Measurements from ENCODE around the gene AKAP6.

AKAP6 gene

DNA sequence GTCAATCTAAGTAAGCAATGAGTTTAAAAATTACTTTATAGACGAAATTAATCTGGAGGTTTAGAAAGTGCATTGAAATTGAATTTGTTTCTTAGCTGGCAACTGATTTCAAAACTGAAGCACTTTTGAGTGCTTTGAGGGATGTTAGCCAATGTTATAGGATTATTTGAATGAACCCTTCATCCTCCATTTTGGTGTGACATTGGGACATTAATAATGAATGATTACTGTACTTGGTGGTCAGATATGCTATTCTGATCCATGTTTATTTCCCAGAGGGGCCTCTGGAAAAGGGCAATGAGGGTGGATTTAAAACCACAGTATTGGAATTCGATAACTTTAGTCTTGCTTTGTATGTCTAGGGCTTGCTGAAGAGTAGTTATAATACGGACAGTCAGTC lies 183.2 kb downstream of the AKAP6 start:
- no peak for DNase-seq (ENCODE audit: extremely low spot score, insufficient read length, low read depth)
- no peak for FAIRE-seq

DNA sequence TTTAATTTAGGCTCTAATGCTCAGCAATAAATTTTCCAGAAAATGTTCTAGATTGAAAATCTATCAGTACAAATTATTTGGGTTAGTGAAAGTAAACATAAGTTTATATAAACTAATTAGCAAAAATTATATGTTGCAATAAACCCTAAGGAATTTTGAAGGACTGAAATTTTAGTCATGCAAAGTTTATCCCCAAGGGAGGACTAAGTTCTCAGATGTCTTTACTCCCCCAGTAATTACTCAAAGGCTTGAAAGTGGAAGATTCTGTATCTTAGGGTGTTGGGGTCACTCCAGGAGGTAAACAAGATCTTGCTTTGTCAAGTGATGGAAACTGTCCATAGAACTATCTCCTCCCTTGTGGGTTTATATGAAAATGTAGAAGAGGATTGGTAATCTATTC lies 183.7 kb downstream of the AKAP6 start:
- no peak for FAIRE-seq
- DNase-seq (ENCODE audit: extremely low spot score, insufficient read length, low read depth) = no peak

DNA sequence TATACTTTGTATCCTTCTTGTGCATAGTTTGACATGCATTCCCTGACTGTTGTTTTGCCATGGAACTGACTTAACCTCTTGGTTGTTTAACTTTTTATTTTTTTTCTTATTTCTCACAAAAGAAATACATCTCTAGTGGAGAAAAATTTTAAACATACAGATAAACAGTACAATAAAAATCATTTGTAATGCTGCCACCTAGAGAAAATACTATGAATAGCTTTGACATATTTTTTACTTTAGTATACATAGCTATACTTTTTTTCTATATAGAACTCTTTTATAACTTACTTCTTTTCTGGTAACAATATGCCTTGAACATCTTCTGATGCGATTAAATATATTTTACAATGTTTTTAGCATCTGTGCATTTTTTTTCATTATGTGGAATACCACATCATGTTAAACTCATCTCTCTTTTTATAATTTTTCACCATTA lies 184.5 kb downstream of the AKAP6 start:
- FAIRE-seq = no peak
- DNase-seq (ENCODE audit: extremely low spot score, insufficient read length, low read depth) = no peak

DNA sequence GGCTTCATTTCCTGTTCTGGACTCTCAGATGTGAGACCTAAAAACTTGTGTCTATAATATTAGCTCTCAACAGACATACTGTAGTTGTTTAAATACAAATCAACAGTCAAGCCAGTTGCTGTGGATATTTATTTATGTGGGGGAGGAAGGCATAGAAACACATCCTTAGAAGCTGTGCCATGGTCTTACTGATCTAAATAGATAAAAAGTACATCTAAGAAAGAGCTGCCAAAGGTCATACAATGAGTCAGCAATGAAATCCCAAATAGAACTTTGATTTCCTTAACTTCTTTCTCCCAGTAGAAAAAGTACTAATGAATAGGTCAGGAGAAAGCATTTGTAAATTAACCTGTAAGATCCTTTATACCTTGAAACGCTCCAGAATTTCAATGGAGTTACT lies 185.1 kb downstream of the AKAP6 start:
- no peak for DNase-seq (ENCODE audit: extremely low spot score, insufficient read length, low read depth)
- no peak for FAIRE-seq

DNA sequence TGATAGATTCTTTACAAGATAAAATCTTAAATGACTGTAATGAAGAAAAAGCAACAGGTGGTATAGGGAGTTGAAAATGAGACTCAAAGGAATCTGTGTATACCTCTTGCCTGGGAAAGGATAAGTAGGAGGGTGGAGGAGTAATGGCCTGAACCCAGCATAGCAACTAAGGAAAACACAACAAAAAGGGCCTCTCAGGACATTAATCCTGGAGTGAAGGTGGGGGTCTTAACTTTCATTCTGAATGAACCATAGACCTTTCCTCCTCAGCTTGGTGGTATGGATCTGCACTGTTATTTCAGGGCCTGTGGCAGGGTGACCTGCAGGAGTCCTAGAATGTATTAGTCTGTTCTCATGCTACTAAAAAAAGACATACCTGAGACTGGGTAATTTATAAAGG lies 185.6 kb downstream of the AKAP6 start:
- FAIRE-seq (no peak), DNase-seq (ENCODE audit: extremely low spot score, insufficient read length, low read depth) (no peak)

DNA sequence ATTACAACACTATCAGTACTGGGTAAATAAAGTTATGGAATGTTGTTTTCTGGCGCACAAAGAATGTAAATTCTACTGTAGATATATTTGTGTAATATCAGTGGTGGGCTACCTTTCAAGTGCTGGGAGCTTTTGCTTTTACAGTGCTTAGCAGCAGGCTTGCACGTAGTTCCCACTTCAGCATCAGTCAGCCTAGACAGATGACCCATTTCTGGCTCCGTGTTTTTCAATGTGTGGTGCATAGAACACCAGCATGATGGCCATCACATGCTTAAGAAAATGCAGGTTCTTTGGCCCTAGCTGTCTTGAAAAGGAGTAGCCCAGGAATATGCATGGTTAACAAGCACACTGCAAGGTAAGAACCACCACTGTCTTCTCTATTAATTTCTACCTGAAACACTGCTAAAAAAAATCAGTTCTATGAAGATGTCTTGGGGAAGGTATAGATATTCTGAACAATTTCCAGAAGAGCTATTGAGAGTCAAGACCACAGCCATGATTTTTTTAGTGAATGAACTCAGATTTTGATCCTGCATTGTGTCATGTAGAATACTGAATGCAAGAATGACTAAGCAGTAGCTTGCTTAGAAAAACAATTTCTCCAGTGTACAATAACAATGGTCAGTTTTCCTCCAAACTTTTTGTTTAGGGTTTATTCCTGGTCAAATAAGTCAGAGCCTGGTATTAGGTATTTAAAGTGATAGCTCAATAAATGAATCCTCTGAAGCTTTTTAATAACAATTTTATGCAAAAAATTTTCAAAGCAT lies 195.7 kb downstream of the AKAP6 start:
- FAIRE-seq (no peak), DNase-seq (ENCODE audit: extremely low spot score, insufficient read length, low read depth) (no peak)

DNA sequence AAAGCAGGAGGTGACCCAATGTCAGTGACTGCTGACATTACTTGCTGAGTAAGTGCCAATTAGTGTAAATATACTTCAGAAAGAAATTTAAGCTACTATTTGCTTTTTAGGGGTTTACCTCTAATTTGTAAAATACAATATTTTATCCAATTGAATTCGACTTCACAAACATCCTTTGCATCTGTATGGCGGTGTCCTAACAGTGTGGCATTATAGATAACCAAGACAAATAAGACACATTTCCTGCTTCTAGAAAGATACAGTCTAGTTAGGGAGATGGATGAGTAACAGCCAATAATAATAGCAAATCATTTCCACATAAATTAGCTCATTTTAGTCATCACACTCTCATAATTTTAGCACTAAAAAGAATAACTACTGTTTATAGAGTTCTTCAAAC lies 196.5 kb downstream of the AKAP6 start:
- FAIRE-seq = no peak
- no peak for DNase-seq (ENCODE audit: extremely low spot score, insufficient read length, low read depth)

DNA sequence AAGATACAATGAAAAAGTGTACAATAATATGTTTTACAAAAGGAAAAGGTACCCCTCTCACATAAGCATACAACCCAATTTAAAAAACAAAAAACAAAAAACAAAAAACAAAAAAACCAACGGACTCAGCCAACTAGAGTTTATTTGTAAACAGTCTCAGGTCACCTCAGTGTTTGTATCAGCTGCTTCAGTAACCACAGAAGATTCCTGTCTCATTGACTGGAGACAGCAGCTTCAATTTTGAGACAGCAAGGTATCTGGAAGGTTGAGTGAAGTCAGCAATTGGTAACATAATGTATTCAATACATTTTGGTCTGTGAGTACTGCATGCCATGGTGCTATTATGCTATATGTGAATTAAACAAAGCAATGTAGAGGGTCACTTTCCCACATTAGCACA lies 201.7 kb downstream of the AKAP6 start:
- no peak for DNase-seq (ENCODE audit: extremely low spot score, insufficient read length, low read depth)
- no peak for FAIRE-seq

DNA sequence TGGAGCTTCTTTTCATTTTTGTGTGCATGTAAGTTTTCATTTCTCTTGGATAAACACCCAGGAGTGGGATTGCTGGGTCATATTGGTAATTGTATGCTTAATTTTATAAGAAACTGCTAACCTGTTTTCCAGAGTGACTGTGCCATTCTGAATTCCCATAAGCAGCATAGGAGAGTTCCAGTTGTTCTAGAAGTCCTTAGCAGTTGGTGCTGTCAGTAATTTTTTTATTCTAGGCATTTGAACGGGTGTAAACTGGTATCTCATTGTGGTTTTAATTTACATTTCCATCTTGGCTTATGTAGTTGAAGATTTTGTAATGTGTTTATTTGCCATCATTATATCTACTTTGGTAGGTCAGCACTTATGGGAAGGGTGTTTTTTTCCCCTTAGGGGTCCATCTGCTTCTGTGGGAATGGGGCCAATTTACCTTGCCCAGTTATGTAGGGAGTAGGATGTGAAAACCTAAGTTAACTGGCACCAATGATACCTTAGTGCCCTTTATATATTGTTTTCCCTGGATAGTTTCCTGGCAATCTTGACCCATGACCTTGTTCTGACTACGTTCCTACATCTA lies 202.9 kb downstream of the AKAP6 start:
- FAIRE-seq (no peak), DNase-seq (ENCODE audit: extremely low spot score, insufficient read length, low read depth) (no peak)

DNA sequence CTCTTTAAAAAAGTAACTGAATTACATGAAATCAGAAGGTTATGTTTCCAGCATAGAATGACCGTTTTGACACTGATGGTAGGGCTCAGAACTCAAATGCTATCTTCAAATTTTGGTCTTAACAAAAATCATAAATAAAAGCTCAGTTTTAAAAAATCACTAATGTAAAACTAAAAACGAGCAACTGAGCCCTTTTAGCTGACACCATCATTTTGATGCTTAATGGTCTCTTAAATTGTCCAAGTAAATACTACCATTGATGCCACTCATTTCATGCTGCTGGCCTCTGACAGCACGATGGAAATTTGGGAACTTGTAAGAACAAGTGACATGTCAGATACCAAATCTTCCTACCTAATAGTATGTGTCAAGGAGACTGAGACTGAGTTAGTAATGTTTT lies 205.0 kb downstream of the AKAP6 start:
- FAIRE-seq (no peak), DNase-seq (ENCODE audit: extremely low spot score, insufficient read length, low read depth) (no peak)

DNA sequence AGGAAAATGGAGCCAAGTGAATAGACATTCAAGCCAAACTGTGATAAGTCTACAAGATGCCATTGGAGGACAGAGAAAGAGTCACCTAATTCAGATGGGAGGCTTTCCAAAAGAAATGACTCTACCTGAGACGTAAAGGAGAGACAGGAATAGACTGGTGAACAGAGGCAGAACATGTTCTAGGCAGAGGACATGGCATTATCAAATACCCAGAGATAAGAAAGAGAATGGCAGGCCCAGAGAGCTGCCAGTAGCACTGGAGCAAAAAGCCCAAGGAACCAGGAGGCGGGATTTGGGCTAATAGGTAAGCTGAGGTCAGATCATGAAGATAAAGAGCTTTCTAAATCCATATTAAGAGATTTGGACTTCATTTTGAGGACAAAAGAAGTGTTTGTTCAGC lies 207.1 kb downstream of the AKAP6 start:
- DNase-seq (ENCODE audit: extremely low spot score, insufficient read length, low read depth) = no peak
- no peak for FAIRE-seq

DNA sequence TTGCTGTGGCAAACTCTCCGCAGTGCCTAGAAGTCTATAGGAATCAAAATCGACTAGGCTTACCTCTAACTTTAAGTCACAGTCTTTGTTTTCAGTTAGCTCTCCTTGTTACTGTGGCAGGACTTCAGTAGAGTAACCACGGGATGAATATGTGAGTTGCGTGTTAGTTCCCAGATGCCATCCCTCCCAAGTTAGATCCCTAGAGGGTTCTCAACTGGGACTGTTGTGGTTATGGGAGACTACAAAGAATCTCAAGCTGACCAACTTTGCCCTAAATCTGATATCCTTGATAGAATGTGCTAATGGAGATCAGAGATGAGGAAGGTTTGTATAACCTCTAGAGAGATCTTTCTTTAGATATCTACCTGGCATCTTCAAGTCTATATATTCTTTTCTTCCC lies 208.1 kb downstream of the AKAP6 start:
- FAIRE-seq = no peak
- DNase-seq (ENCODE audit: extremely low spot score, insufficient read length, low read depth) = no peak

DNA sequence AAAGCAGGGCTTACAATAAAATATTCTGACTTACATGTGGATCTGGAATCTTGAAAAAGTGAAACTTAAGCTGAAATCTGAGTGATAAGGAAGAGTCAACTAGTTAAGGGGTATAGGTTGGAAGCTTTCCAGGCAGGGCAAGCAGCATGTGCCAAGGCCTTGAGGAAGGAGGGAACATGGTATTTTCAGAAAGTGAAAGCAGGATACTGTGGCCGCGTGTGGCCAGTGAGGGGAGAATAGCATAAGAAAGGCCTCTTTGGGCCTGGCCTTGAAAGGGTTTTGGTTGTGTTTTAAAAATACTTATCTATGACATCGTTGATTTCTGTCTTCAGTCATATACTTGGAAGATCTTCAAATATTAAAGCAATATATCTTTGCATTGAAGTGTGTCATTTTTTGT lies 213.4 kb downstream of the AKAP6 start:
- FAIRE-seq (no peak), DNase-seq (ENCODE audit: extremely low spot score, insufficient read length, low read depth) (no peak)

DNA sequence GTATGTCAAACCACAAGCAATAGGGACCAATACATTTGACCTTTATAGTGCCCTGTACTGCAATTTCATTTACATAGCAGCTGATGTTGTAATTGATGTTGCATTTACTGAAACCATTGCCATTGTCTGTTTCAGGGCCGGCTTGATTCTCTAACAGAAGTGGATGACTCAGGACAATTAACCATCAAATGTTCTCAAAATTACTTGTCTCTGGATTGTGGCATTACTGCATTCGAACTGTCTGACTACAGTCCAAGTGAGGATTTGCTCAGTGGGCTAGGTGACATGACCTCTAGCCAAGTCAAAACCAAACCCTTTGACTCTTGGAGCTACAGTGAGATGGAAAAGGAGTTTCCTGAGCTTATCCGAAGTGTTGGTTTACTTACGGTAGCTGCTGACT lies 216.0 kb downstream of the AKAP6 start:
- DNase-seq (ENCODE audit: extremely low spot score, insufficient read length, low read depth) (no peak), FAIRE-seq (no peak)

DNA sequence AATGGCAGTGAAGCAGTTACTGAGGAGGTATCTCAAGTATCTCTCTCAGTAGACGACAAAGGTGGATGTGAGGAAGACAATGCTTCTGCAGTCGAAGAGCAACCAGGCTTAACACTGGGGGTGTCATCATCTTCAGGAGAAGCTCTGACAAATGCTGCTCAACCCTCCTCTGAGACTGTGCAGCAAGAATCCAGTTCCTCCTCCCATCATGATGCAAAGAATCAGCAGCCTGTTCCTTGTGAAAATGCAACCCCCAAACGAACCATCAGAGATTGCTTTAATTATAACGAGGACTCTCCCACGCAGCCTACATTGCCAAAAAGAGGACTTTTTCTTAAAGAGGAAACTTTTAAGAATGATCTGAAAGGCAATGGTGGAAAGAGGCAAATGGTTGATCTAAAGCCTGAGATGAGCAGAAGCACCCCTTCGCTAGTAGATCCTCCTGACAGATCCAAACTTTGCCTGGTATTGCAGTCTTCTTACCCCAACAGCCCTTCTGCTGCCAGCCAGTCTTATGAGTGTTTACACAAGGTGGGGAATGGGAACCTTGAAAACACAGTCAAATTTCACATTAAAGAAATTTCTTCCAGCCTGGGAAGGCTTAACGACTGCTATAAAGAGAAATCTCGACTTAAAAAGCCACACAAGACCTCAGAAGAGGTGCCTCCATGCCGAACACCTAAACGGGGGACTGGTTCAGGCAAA lies 216.6 kb downstream of the AKAP6 start:
- FAIRE-seq (no peak), DNase-seq (ENCODE audit: extremely low spot score, insufficient read length, low read depth) (no peak)

DNA sequence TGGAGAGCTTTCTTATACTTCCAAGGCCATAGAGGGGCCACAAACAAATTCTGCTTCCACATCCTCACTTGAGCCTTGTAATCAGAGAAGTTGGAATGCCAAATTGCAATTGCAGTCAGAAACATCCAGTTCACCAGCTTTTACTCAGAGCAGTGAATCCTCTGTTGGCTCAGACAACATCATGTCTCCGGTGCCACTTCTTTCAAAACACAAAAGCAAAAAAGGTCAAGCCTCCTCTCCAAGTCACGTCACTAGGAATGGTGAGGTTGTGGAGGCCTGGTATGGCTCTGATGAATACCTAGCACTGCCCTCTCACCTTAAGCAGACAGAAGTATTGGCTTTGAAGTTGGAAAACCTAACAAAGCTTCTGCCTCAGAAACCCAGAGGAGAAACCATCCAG lies 217.1 kb downstream of the AKAP6 start:
- no peak for DNase-seq (ENCODE audit: extremely low spot score, insufficient read length, low read depth)
- no peak for FAIRE-seq

DNA sequence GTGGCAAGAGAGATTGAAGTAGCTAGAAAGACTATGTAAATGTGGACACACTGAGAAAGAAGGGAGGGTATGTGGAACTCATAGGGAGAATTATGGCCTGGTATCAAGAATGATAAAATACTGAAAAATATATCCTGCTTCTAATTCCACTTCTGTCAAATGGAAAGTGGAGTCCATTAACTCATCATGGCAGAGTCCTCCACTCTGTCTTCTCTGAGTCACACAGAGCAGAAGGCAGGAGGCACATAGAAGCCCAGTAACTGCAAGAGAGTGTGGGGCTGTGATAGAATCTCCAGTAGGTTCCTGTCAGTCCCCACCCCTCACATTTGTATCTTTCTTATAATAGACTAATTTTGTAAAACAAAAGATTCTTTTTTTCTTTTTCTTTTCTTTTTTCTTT lies 223.7 kb downstream of the AKAP6 start:
- FAIRE-seq (no peak), DNase-seq (ENCODE audit: extremely low spot score, insufficient read length, low read depth) (no peak)

DNA sequence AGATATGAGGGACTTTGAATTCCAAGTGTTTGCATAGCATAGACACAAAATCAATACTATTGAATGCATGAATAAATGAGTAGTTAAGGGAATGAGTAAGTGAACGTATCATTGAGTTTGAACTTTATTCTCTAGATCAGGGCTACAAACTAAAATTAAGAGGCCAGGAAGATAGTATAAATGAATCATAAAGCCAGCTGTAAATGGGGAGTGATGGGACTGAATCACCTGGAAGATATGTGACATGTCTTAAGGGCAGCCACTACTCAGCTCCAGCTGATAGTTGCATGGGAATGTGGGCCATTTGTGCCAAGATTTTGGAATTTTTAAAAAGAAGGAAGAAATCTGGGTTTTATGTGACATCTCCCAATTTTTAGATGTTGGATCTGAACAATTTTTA lies 229.9 kb downstream of the AKAP6 start:
- no peak for FAIRE-seq
- DNase-seq (ENCODE audit: extremely low spot score, insufficient read length, low read depth) = no peak

DNA sequence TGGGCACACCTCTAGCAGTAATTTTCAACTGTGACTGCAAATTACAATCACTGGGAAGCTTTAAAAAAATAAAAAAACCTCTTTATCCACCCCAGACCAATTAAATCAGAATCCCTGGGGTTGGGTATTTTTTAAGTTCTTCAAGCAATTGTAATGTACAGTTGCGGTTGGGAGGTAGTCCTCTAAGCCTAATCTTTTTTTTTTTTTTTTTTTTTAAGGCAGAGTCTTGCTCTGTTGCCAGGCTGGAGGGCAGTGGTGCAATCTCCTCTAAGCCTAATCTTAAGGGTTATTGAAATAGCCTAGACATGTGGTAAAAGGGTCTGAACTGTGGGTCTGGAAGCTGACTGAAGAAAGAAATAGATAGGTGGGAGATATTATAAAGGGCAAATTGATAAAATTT lies 230.5 kb downstream of the AKAP6 start:
- no peak for FAIRE-seq
- no peak for DNase-seq (ENCODE audit: extremely low spot score, insufficient read length, low read depth)

DNA sequence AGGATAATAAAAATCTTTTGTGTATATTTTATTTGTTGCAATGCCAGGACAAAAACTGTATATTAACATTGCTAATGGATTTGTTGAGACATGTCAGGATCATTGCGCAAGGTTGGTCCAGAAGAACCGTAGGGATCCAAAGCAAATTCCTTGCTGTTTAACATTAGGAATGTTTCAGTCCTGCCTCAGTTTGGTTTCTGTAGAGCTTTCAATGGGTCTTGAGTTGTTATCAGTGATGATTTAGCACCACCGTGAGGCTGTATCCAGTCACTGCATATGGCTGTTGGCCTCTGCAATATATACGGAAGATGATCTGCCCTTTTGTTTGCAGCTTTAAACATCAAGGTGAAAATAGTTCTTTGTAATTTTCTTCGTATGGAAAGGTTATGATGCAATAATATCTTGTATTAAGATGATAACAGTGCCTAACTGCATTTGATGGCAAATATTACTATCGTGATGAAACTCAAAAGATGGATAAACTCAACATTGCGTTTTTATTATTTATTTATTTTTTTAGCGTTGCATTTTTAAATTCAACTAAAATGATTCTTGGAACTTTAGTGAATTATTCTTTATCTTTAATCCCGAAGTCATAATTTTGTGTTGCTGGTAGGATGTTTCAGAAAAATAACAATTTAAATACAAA lies 231.2 kb downstream of the AKAP6 start:
- peak; percentile 78 for FAIRE-seq

DNA sequence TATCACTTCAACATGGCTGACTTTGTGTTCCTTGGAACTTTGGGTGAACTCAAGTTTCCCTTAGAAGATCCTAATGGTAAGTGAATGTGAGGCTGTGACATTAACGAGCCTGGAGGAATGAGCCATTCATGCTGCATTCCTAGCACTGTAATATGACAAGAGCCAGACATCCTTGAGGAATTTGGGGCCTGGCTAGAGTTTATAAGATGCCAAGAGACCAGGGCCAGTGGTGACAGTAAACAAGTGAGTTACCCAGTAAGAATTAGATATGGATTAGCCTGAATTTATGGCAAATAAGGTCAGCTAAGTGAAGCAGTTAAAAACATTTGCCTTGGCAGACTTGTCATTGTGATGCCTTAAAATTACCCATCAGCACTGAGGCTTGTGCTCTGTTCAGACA lies 232.4 kb downstream of the AKAP6 start:
- DNase-seq (ENCODE audit: extremely low spot score, insufficient read length, low read depth) = no peak
- no peak for FAIRE-seq

More for the DNA sequence above, 231.2 kb downstream of the AKAP6 start:
- DNase-seq (ENCODE audit: extremely low spot score, insufficient read length, low read depth) = peak; percentile 15
